NCI-H1694 (cell line): ENCODE measurements around the gene MAP4K3.

Experiments used
- DNase-seq: peaks from one replicate; lab custom pipeline; 2025; lab: John Stamatoyannopoulos, UW

Gene MAP4K3

DNA sequence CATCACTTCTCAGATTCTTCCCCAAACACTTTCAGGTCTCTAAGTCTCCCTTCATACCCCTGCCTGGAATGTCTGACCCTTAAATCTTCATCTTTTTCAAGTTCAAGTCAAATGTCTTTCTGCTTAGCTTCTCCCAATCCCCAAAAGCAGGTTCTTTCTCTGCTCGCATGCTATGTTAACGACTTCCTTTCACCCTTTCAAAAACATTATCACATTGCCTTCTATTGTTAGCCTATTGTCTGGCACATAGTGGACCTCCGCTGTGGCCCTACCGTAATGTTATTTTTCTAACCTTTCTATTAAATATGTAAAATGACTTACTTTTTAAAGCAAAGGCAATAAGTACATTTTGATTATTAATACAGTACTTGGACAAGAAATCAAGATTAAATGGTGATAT, 195.5 kb downstream of the MAP4K3 start:
- no peak for DNase-seq

DNA sequence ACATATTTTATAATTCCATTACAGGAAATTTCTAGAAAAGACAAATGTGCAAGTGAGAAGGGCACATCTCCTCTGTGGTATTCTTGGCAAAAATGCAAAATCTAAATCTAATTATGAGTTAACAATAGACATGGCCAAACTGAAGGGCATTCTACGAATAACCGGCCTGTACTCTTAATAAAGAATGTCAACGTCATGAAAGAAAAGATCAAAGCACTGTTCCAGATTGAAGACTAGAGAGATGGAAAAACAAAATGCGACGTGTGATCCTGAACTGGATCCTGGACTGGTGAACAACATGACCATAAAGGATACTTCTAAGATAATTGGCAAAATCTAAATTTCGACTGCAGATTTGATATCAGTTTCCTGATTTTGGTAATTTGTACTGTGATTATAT, 196.3 kb downstream of the MAP4K3 start:
- DNase-seq, result no peak

DNA sequence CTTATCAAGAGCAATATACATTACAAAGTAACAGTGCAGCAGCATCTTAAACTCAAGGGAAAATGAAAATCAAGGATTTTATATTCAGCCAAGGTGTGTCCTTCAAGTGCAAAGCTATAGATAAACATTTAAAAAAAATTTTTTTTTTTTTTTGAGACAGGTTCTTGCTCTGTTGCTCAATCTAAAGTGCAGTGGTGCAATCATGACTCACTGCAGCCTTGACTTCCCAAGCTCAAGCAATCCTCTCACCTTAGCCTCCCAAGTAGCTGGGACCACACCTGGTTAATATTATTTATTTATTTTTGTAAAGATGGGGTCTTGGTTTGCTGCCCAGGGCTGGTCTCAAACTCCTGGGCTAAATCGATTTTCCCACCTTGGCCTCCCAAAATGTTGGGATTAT, 202.3 kb downstream of the MAP4K3 start:
- no peak for DNase-seq

DNA sequence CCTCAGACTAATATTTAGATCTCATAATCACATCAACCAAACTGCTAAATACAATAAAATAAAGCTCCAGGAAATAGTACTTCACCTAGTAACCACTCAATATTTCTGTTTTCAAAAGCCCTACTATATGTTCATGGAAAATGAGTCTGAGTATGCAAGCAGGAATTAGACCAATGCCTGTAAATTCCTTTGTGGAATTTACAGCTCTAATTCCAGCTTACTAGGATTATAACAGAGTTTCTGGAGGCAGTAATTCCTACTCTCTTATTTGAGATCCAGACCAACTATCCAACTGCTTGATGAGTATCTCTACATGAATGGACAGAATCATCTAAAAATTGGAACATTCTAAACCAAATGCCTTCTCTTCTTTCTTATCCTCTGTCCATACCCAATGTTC, 204.9 kb downstream of the MAP4K3 start:
- DNase-seq, result no peak

DNA sequence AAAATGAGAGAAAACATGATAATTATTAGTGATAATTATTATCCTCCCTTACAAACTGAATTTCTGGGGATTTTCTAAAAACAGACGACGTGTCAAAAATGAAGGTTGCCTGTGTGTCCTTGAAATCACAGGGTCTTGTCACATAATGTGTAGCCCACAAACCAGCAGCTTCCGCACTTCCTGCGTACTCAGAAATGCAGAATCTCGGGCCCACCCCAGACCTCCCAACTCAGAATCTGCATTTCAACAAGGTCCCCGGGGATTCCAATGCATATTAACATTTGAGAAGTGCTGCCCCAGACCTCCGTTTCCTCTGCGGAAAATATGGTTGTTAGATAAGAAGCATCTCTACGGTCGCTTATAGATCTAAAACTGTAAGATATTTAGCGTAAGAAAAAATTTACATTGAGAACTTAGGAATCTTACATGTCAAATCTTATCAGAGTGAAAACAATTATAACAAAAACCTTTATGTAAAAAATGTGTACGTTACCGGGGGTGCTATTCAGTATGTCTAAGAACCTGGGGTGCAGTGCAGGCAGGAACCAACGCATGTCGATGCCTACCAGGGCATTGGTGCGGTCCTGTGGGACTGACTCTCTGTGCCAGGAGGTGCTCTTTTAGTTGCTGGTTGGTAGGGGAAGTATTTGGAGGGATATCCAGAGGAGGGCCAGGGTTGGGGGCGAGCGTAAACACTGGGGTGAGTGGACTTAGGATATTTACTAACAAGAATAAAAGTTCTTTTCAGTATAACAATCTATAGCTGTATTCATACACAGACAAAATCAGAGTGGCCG, 208.5 kb downstream of the MAP4K3 start:
- no peak for DNase-seq

DNA sequence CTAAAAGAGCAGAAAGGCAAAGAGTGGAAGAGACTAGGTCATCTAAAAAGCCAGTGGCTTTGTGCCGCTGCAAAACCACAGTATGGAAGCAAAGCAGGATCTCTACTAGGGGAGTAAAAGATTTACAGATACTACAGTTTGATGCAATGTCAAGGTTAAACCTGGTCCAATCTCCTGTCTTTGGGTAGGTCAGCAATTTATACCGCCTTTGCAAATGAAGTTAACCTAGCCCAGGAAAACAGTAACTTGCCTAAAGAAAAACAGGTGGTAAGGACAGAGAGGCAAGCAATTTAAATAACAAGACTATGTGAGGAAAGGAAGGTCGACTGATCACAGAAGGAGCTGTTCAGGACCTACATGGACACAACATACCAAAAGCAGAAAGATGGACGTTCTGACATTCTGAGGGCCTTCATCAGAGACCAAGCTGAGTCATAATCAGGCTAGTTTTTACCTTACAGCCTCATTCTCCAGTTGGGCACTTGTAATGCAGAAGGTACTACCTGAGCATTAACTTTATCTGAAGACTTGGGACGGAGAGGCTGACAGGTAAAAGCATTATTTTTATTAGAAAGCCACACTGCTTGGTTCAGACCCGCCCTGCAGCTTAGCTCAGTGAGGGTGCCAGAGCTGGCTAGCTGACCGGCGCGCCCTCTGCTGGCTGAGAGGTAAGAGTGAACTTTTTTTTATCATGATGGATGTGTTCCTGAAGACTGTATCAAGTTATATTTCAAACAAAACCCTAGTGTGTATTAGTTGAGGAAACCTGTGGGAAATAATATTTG, 209.3 kb downstream of the MAP4K3 start:
- peak; percentile 36 for DNase-seq

DNA sequence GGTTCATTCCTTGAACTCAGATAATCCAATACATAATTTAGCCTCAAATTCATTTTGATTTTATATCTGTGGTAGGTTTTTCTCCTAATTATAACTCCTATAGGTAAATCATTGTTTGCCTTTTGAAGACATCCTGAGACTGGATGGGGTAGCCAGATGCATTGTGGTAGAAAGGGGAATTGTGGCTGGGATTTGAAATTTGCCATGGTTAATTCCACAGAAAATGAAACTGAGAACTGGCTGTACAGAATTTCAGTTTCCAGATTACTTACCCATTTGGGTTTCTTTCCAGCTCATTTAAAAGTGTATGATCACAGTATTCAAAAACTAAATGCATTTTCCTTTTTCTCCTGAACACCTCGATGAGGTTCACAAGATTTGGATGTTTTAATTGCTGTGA, 211.5 kb downstream of the MAP4K3 start:
- DNase-seq, result no peak

DNA sequence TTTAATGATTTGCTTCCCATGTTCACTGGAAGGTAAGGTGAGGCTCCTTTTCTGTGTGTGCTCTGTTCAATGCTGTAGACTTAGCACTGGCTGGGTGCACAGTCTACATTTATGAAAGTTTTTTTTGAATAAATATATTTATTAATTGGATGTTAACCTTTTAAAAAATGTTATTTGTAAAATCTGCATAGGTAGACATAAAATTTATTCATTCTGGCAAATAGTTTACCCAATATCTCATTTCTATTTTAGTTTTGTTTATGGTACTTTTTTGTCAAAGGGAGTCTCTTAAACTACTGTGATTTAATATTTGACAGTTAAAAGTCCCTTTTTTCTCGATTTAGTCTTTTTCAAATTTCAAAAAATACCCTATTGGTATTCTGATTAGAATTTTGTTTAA, 213.2 kb downstream of the MAP4K3 start:
- no peak for DNase-seq

DNA sequence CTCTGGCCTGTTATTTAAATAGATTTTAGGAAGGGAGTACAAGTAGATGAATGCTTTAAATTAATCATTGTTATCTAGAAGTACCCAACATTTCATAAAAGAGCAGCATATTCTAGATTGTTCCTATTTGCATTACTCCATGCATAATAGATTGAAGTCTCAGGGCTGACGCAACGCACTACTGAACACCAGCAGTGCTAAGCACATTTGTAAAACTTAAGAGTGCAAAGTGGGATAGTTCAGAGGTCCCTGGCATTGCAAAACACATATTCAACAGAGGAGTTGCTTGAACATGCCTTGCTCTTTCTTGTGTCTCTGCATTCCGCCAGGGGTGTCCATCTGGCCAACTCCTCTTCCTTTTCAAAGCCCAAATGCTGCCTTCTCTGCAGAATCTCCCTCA, 215.6 kb downstream of the MAP4K3 start:
- no peak for DNase-seq

DNA sequence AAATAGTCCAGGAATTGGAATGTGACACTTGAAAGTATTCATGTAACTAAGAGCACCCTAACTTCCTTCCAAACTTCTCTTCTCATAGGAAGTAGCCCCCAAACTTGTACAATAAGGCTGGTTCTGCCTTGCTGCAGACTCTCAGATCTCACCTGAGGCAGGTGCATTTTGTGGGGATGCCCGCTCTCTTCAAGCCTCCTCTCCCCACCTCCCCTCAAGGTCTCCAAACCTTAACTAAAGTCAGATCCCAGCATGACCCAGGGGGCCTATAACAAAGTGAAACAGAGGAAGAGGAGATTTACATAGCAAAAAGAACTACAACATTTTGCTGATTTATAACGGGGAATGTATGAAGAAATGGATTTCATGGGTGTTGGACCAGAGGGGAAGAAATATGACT, 216.9 kb downstream of the MAP4K3 start:
- no peak for DNase-seq

DNA sequence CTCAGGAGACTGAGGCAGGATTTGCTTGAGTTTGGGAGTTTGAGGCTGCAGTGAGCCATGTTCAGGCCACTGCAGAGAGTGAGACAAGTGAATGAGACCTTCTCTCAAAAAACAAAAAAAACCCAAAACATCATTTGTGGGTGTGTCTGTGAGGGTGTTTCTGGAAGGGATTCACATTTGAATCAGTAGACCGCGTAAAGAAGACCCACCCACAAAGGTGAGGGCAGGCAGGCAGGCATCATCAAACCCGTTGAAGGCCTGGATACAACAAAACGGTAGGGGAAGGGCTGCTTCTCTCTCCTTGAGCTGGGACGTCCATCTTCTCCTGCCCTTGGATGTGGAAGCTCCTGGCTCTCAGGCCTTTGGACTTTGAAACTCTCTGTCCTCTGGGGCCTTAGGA, 218.7 kb downstream of the MAP4K3 start:
- DNase-seq, result no peak

DNA sequence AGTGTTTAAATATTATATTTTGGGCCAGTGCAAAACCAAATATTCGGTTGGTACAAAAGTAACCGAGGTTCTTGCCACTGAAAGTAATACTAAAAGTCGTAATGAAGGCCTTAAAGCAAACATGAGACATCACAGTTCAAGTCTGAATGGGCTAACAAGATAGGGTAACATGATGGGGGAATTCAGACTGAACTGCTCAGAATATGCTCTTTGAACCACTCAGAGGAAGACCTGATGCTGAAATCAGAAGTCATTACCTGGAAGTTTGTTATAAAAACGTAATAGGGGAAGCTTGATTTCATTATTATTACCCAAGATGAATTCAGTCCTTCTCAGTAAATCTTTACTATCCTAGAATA, 219.9 kb downstream of the MAP4K3 start:
- no peak for DNase-seq

DNA sequence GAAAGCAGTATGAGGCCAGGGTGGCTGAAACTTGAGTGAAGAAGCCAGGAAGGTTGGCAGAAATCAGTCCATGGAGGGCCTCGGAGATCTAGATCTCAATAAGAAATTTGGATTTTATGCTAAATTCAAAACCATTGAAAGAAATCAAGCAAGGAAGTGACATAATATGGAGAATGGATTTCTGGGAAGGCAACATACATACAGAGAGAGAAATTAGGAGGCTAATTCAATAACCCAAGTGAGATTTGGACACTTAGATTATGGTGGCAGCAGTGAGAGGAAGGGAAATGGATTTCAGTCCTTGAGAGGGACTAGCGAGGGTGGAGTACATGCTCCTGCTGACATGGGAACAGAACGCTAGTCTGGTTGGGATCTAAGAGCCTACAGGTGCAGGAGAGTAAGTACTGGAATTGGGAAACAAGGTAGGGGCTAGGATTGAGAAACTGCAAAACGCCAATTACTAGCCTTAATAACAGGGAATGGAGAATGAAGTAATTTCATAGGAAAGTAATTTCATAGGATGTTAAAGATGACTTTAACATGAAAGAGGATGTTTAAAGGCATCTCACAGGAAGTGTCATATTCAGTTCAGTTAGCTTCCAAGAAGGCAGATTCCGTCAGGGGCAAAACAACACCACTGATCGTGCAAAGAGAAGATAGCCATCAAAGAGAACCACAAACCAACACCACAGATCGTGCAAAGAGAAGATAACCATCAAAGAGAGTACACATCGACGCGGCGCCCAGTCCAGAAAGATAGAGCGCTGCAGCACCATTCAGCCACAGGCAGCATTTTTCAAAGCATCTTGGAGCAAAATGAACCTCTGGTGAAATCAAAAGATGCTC, 220.5 kb downstream of the MAP4K3 start:
- DNase-seq, result no peak

DNA sequence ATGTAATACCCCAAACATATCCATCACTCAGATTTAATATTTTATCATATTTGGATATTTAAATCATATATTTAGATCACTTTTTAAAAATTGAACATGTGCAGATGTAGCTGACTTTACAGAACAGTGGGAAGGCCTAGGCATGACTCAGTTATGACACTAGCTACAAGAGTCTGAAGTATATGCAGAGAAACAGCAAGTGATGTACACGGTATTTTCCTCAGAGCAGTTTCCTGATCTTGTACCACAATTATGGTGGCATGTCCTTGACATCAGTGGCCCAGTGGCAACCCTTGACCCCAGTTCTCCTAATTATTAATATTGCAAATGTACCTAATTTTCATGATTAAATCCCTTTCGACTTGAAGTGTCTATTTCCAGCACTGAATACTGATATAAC, 221.5 kb downstream of the MAP4K3 start:
- DNase-seq, result no peak

DNA sequence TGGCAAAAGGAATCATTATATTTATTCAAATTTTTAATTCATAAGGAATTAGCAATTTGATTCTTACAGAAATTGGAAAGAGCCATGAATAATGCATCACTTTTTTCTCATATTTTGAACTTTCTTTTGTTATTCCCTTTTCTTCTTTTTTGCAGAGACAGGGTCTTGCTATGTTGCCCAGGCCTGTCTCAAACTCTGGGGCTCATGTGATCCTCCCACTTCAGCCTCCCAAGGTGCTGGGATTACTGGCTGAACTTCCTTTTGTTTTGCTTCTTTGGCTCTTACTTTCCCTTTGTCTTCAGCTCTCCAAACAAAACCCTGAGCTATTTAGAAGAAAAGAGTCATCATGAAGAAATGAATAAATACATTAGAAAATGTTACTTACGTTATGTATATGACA, 224.1 kb downstream of the MAP4K3 start:
- no peak for DNase-seq

DNA sequence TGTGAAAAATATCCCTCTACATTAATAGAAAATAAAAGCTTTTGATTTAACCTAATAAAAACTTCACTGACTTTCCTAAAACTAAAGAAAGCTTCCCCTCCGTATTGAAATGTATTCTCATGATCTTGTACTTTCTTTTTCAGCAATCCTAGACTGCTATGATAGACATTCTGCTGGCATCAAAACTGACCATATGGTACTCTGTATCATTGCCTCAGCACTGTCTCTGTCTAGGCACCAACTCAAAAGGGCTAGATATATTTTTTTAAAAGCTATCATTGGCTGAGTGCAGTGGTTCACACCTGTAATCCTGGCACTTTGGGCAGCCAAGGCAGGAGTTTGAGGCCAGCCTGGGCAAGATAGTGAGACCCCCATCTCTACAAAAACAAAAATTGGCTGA, 226.2 kb downstream of the MAP4K3 start:
- DNase-seq, result no peak

DNA sequence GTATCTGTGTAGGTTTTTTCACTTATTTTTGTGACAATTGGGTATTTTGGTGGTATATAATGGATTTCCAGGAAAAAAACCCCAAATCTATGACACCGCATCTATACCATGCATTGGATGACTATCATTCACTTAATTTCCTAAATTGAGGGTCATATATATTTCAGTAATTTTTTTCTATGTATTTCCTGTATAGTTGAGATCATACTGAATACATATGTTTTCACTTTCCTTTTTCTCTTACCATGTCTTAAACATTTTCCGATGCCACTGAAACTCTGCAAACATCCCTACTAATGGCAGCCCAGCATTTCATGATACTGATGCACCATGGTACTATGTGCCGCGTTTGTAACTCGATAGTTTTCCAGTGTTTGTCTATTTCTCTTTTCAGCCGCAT, 233.7 kb downstream of the MAP4K3 start:
- no peak for DNase-seq

DNA sequence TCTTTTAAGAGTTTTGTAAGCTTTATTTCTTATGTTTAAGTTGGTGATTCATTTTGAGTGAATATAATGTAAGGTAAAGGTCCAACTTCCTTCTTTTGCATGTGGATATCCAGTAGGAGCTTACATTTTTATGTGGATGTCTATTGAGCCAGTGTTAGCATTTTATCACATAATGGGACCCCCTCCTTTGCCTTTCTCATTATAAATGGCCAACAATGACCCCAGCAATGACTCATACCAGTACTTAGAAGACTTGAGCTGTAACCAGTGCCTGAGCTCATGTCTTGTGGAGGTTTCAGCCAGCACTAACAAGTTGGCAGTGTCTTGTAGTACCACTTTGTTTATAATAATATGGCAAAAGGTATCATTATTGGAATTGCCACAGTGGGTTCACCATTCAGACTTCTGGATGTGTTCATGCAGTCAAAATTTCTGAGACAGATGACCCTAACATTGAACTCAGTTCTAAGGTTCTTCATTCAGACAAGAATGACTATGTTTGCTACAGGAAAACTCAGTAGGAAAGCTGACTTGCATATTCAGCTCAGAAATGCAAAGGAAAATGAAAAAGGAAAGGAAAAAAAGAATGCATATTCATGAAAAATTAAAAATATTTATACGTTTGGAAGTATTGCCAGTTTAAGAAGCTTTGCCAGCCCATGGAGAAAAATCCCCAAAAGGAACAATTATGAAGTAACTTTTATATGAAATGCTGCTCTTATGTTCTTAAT, 234.3 kb downstream of the MAP4K3 start:
- DNase-seq, result no peak
